GM12878 (cell line): Measurements from ENCODE around the gene TUBAL3. TPM values are rescaled to one million over a fixed set of nuclear protein-coding genes. Genes with fewer than 3 reads are reported as not detected.

Experiments
- ATAC-seq: fragments of 200-7000 bp; cut with Tn5 transposase; 3 replicates; pipeline ENCODE4 v1.9.1; 2020; ENCODE audit warnings: mild to moderate bottlenecking, moderate library complexity
- BruUV-seq: library from RNA; stranded (reverse); fragments of 400-500 nt; replicated peaks from 2 replicates; lab custom pipeline; 2021; lab: Mats Ljungman, UMichigan
- CTCF ChIA-PET: fragments of 300-600 bp; sonication (Branson Sonifier 250); formaldehyde crosslinking; extraction: SDS; loops from one replicate; lab custom pipeline; 2021; ENCODE audit warnings: inconsistent platforms; lab: Yijun Ruan, JAX
- POLR2A ChIA-PET: fragments of 350-600 bp; formaldehyde crosslinking; extraction: SDS; loops from one replicate; lab custom pipeline; 2021; ENCODE audit warnings: inconsistent platforms; lab: Charles Lee
- RAD21 ChIA-PET: fragments of 300-600 bp; sonication (Branson Sonifier 250); formaldehyde crosslinking; loops from one replicate; lab custom pipeline; 2023; ENCODE audit warnings: antibody characterized with exemption; ENCODE audit not compliant: unreplicated experiment; lab: Charles Lee
- SMC1A ChIA-PET: fragments of 300-600 bp; sonication (Branson Sonifier 250); formaldehyde crosslinking; loops from one replicate; lab custom pipeline; 2023; ENCODE audit not compliant: unreplicated experiment, uncharacterized antibody; lab: Charles Lee
- DNase-seq: peaks from one replicate; pipeline ENCODE4 v3.0.0-alpha.2; 2011; ENCODE audit warnings: low read depth, low spot score
- FAIRE-seq: peaks from 3 replicates; lab custom pipeline; 2011; peaks lifted over from hg19 to GRCh38; lab: Jason Lieb, UNC
- H2AFZ ChIP-seq: 2 replicates; pipeline ENCODE4 v1.6.0; 2011; ENCODE audit warnings: low read depth, low read length, control low read depth; ENCODE audit not compliant: control insufficient read depth
- H3K27ac ChIP-seq: 2 replicates; pipeline ENCODE4 v1.5.1; 2011; ENCODE audit warnings: control low read depth; ENCODE audit not compliant: control insufficient read depth, insufficient read depth
- H3K27me3 ChIP-seq, 2 experiments: replicated peaks in 1 of 2; 2 replicates each; pipeline versions ENCODE4 v1.6.0 to v1.6.1; 2011; ENCODE audit warnings: low read length in 1 of 2; ENCODE audit not compliant: control insufficient read depth in 2 of 2, insufficient read depth in 2 of 2
- H3K36me3 ChIP-seq, 2 experiments: 2 replicates each; pipeline ENCODE4 v1.5.1; 2011; ENCODE audit warnings: low read length in 1 of 2; ENCODE audit not compliant: control insufficient read depth in 2 of 2, insufficient read depth in 2 of 2
- H3K4me1 ChIP-seq: 2 replicates; pipeline ENCODE4 v1.6.1; 2011; ENCODE audit warnings: mild to moderate bottlenecking, low read length, moderate library complexity, mixed read lengths; ENCODE audit not compliant: control insufficient read depth, insufficient read depth
- H3K4me2 ChIP-seq: 2 replicates; pipeline ENCODE4 v1.6.0; 2011; ENCODE audit warnings: control low read depth; ENCODE audit not compliant: control insufficient read depth, insufficient read depth
- H3K4me3 ChIP-seq: fragments of 200-600 bp; sonication (generic); 2 replicates; pipeline ENCODE4 v1.5.1; 2016
- H3K79me2 ChIP-seq: 2 replicates; pipeline ENCODE4 v1.6.0; 2011; ENCODE audit warnings: low read length; ENCODE audit not compliant: control insufficient read depth, insufficient read depth
- H3K9ac ChIP-seq: 2 replicates; pipeline ENCODE4 v1.8.0; 2011; ENCODE audit warnings: low read length, control low read depth, mixed read lengths; ENCODE audit not compliant: control insufficient read depth, insufficient read depth
- H3K9me3 ChIP-seq: replicated peaks from 3 replicates; pipeline ENCODE4 v1.5.1; 2011; ENCODE audit warnings: mild to moderate bottlenecking, low read length; ENCODE audit not compliant: control insufficient read depth, insufficient read depth
- H4K20me1 ChIP-seq: 2 replicates; pipeline ENCODE4 v1.6.0; 2011; ENCODE audit not compliant: control insufficient read depth, insufficient read depth
- BMI1 ChIP-seq: fragments of 450-650 bp; IDR thresholded peaks from 2 replicates; pipeline ENCODE4 v1.6.1; 2016; ENCODE audit warnings: mild to moderate bottlenecking, moderate library complexity, borderline replicate concordance
- BRCA1 ChIP-seq: IDR thresholded peaks from 2 replicates; pipeline ENCODE4 v1.6.1; 2011; ENCODE audit warnings: low read depth, low read length, improper control_type of control experiment
- CBFB ChIP-seq: IDR thresholded peaks from 2 replicates; pipeline ENCODE4 v1.6.1; 2016; ENCODE audit warnings: antibody characterized with exemption, low read depth
- CBX5 ChIP-seq: sonication (generic); IDR thresholded peaks from 2 replicates; pipeline ENCODE4 v1.6.1; 2016; ENCODE audit warnings: low read depth, moderate library complexity, mild to moderate bottlenecking, inconsistent platforms
- CREB1 ChIP-seq: IDR thresholded peaks from 2 replicates; pipeline ENCODE4 v1.6.1; 2012; ENCODE audit warnings: low read depth, mild to moderate bottlenecking, inconsistent platforms
- CREM ChIP-seq: IDR thresholded peaks from 2 replicates; pipeline ENCODE4 v1.6.1; 2014; ENCODE audit warnings: antibody characterized with exemption, low read depth
- IKZF1 ChIP-seq: fragments of 450-650 bp; conservative IDR thresholded peaks from 2 replicates; pipeline ENCODE4 v1.6.1; 2017; ENCODE audit warnings: antibody characterized with exemption, mild to moderate bottlenecking
- MTA2 ChIP-seq: fragments of 450-650 bp; IDR thresholded peaks from 2 replicates; pipeline ENCODE4 v1.6.1; 2016; ENCODE audit warnings: low read depth, mild to moderate bottlenecking, moderate library complexity
- NR2C1 ChIP-seq: fragments of 450-650 bp; IDR thresholded peaks from 2 replicates; pipeline ENCODE4 v1.6.1; 2017; ENCODE audit warnings: antibody characterized with exemption, mild to moderate bottlenecking, moderate library complexity
- NR2C2 ChIP-seq: IDR thresholded peaks from 2 replicates; pipeline ENCODE4 v1.6.1; 2011; ENCODE audit warnings: borderline replicate concordance, low read depth; ENCODE audit not compliant: control insufficient read depth, insufficient read length
- RCOR1 ChIP-seq: conservative IDR thresholded peaks from 2 replicates; pipeline ENCODE4 v1.6.1; 2012; ENCODE audit warnings: low read depth, low read length, improper control_type of control experiment
- STAT1 ChIP-seq: fragments of 450-650 bp; conservative IDR thresholded peaks from 2 replicates; pipeline ENCODE4 v1.6.1; 2014; ENCODE audit warnings: antibody characterized with exemption, mild to moderate bottlenecking
- TCF12 ChIP-seq: IDR thresholded peaks from 2 replicates; pipeline ENCODE4 v1.6.1; 2011; ENCODE audit warnings: low read depth, mild to moderate bottlenecking, low read length
- WGBS: methylation state at CpG from one replicate; pipeline ENCODE4 v1.1.6; 2016; ENCODE audit warnings: low lambda C conversion rate; ENCODE audit not compliant: insufficient replicate concordance, insufficient coverage; ENCODE audit errors: missing lambda C conversion rate; 5-methylcytosine and 5-hydroxymethylcytosine counted together
- in situ Hi-C: fragments of 300-500 bp; cut with MboI; formaldehyde crosslinking; loops from 9 replicates; pipeline ENCODE4 v1.14.3; 2018; ENCODE audit warnings: mixed read lengths
- intact Hi-C: fragments of 100-400 bp; cut with micrococcal nuclease; formaldehyde crosslinking; loops from one replicate; pipeline ENCODE4 v1.14.2; 2022; ENCODE audit not compliant: unreplicated experiment
- polyA plus RNA-seq, 11 experiments: library from polyadenylated mRNA; depleted of rRNA in 4 of 11; unstranded in 6 of 11; stranded (reverse) in 5 of 11; fragments of >200 nt; fragmentation: Nextera tagmentation in 4 of 11; fragmentation: Illumina TruSeq in 1 of 11; extraction: Ambion mirVana in 4 of 11; extraction: Trizol in 1 of 11; gene quantifications; 1 replicate in 1 of 11; 2 replicates in 10 of 11; pipeline versions ENCODE4 v1.2.1 to v1.2.3, GENCODE V29; 2011 to 2016; ENCODE audit warnings: inconsistent platforms in 2 of 11, missing spikeins in 2 of 11, low read depth in 1 of 11
- total RNA-seq, 4 experiments: library from RNA; depleted of rRNA in 3 of 4; stranded (reverse); fragments of >200 nt in 3 of 4; fragmentation: Illumina TruSeq in 1 of 4; extraction: Trizol in 1 of 4; gene quantifications; 2 replicates each; pipeline versions ENCODE4 v1.2.1 to v1.2.3, GENCODE V29; 2013 to 2021
- TF ChIP-seq, protein P1 (sequence below): fragments of 450-650 bp; IDR thresholded peaks from 2 replicates; pipeline ENCODE4 v1.6.1; 2017; ENCODE audit warnings: antibody characterized with exemption, mild to moderate bottlenecking, moderate library complexity
- TF ChIP-seq, protein P2 (sequence below): fragments of 150-350 bp; IDR thresholded peaks from 2 replicates; pipeline ENCODE4 v1.6.1; 2016; ENCODE audit warnings: low read depth, low read length

TUBAL3 gene
- total and polyA plus RNA-seq, 10 of the 15 experiments (the other 5 are each of a cell fraction or from before 2014, with no cell fraction given): 0.03 to 0.06 TPM; not detected in 8

DNA sequence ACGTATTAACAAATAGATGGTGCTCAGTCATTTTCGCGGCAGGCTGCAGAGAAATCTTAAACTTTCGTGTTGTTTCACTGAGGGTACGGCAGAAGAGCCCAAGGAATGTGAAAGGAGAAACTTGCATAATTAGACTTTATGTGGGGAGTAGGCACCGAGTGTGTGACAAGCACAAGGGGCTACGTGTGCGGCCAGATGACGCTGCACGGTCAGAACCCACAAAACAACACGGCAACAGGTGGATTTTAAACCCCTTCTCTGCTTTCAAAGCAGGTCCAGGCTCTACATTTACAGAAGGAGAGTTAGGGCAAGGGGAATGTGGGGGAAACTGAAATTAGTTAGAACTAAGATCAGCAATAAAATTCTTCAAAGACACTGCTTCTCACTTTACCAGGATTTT, 40.3 kb downstream of the TUBAL3 start:
- FAIRE-seq (no peak), ATAC-seq (no peak), DNase-seq (no peak)
- H3K79me2 ChIP-seq: no peaks in the 10 kb centered on the region
- H3K9ac ChIP-seq: no peak overlapping the region
- BruUV-seq: no TSS peak
- H3K4me1 ChIP-seq: no peaks in the 10 kb centered on the region
- H3K27me3 ChIP-seq: no peaks in the 10 kb centered on the region
- no peak overlapping the region for H2AFZ ChIP-seq
- CTCF ChIA-PET: no interaction called here
- H3K4me2 ChIP-seq: no peak overlapping the region
- SMC1A ChIA-PET: no interaction called here
- RAD21 ChIA-PET: no interaction called here
- TF ChIP-seq STAT1: no peak
- no peak for TF ChIP-seq NR2C2
- no peak for TF ChIP-seq CREM
- TF ChIP-seq CREB1: no peak
- no peak for TF ChIP-seq RCOR1
- no peak for TF ChIP-seq BRCA1
- TF ChIP-seq CBX5: no peak
- no peak for TF ChIP-seq TCF12
- TF ChIP-seq, protein P1, sequence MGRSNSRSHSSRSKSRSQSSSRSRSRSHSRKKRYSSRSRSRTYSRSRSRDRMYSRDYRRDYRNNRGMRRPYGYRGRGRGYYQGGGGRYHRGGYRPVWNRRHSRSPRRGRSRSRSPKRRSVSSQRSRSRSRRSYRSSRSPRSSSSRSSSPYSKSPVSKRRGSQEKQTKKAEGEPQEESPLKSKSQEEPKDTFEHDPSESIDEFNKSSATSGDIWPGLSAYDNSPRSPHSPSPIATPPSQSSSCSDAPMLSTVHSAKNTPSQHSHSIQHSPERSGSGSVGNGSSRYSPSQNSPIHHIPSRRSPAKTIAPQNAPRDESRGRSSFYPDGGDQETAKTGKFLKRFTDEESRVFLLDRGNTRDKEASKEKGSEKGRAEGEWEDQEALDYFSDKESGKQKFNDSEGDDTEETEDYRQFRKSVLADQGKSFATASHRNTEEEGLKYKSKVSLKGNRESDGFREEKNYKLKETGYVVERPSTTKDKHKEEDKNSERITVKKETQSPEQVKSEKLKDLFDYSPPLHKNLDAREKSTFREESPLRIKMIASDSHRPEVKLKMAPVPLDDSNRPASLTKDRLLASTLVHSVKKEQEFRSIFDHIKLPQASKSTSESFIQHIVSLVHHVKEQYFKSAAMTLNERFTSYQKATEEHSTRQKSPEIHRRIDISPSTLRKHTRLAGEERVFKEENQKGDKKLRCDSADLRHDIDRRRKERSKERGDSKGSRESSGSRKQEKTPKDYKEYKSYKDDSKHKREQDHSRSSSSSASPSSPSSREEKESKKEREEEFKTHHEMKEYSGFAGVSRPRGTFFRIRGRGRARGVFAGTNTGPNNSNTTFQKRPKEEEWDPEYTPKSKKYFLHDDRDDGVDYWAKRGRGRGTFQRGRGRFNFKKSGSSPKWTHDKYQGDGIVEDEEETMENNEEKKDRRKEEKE: no peak
- TF ChIP-seq IKZF1: no peak
- TF ChIP-seq MTA2: no peak
- no peak for TF ChIP-seq CBFB
- TF ChIP-seq, protein P2, sequence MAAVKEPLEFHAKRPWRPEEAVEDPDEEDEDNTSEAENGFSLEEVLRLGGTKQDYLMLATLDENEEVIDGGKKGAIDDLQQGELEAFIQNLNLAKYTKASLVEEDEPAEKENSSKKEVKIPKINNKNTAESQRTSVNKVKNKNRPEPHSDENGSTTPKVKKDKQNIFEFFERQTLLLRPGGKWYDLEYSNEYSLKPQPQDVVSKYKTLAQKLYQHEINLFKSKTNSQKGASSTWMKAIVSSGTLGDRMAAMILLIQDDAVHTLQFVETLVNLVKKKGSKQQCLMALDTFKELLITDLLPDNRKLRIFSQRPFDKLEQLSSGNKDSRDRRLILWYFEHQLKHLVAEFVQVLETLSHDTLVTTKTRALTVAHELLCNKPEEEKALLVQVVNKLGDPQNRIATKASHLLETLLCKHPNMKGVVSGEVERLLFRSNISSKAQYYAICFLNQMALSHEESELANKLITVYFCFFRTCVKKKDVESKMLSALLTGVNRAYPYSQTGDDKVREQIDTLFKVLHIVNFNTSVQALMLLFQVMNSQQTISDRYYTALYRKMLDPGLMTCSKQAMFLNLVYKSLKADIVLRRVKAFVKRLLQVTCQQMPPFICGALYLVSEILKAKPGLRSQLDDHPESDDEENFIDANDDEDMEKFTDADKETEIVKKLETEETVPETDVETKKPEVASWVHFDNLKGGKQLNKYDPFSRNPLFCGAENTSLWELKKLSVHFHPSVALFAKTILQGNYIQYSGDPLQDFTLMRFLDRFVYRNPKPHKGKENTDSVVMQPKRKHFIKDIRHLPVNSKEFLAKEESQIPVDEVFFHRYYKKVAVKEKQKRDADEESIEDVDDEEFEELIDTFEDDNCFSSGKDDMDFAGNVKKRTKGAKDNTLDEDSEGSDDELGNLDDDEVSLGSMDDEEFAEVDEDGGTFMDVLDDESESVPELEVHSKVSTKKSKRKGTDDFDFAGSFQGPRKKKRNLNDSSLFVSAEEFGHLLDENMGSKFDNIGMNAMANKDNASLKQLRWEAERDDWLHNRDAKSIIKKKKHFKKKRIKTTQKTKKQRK: no peak
- TF ChIP-seq NR2C1: no peak
- TF ChIP-seq BMI1: no peak
- in situ Hi-C loops (no loop called here), intact Hi-C loops (no loop called here)
- WGBS: 64% methylated on average over 11 of the region's 11 CpGs
- H3K36me3 ChIP-seq: no peaks in the 10 kb centered on the region
- no peak overlapping the region for H3K27ac ChIP-seq
- POLR2A ChIA-PET: no interaction called here
- no peak overlapping the region for H3K4me3 ChIP-seq
- H4K20me1 ChIP-seq: no peaks in the 10 kb centered on the region
- H3K9me3 ChIP-seq: no peaks in the 10 kb centered on the region
